HepG2 (cell line): Measurements from ENCODE around the gene C11orf54. TPM values are rescaled to one million over a fixed set of nuclear protein-coding genes. Genes with fewer than 3 reads are reported as not detected.

ENCODE experiments used
- AHR ChIP-seq: IDR thresholded peaks from 2 replicates; pipeline ENCODE4 v1.6.1; 2018; ENCODE audit warnings: missing genetic modification reagents, missing compliant biosample characterization
- DMAP1 ChIP-seq: IDR thresholded peaks from 2 replicates; pipeline ENCODE4 v1.6.1; 2016
- IKZF1 ChIP-seq: fragments of 450-650 bp; IDR thresholded peaks from 2 replicates; pipeline ENCODE4 v1.7.1; 2016
- JARID2 ChIP-seq: sonication (generic); formaldehyde crosslinking; IDR thresholded peaks from 2 replicates; pipeline ENCODE4 v1.8.1; 2023; ENCODE audit warnings: missing genetic modification reagents, inconsistent platforms; ENCODE audit not compliant: insufficient replicate concordance
- MTF2 ChIP-seq: sonication (generic); formaldehyde crosslinking; IDR thresholded peaks from 2 replicates; pipeline ENCODE4 v1.5.0; 2020; ENCODE audit warnings: missing genetic modification reagents, borderline replicate concordance
- NKX3-1 ChIP-seq: sonication (generic); formaldehyde crosslinking; IDR thresholded peaks from 2 replicates; pipeline ENCODE4 v1.5.0; 2020; ENCODE audit warnings: missing genetic modification reagents
- PAWR ChIP-seq: sonication (generic); formaldehyde crosslinking; IDR thresholded peaks from 2 replicates; pipeline ENCODE4 v1.4.0; 2020; ENCODE audit warnings: missing genetic modification reagents, mild to moderate bottlenecking, borderline replicate concordance
- PCBP1 ChIP-seq: fragments of 200-400 bp; formaldehyde crosslinking; IDR thresholded peaks from 2 replicates; pipeline ENCODE4 v1.6.1; 2017; ENCODE audit warnings: mild to moderate bottlenecking, low read depth, low read length, borderline replicate concordance
- POLR2AphosphoS5 ChIP-seq: IDR thresholded peaks from 2 replicates; pipeline ENCODE4 v1.6.1; 2012; ENCODE audit warnings: low read depth, low read length
- SOX13 ChIP-seq, 3 experiments: fragments of 450-650 bp in 1 of 3; sonication (generic) in 1 of 3; formaldehyde crosslinking in 1 of 3; IDR thresholded peaks in 2 of 3; conservative IDR thresholded peaks in 1 of 3; 2 replicates each; pipeline versions ENCODE4 v1.5.0 to v1.6.1; 2016 to 2020; ENCODE audit warnings: antibody characterized with exemption in 1 of 3, mild to moderate bottlenecking in 1 of 3, missing compliant biosample characterization in 1 of 3, missing genetic modification reagents in 1 of 3, moderate library complexity in 1 of 3
- SRF ChIP-seq: IDR thresholded peaks from 2 replicates; pipeline ENCODE4 v1.6.1; 2011; ENCODE audit warnings: mild to moderate bottlenecking, low read depth, low read length, moderate library complexity
- TGIF2 ChIP-seq: IDR thresholded peaks from 2 replicates; pipeline ENCODE4 v1.6.1; 2016; ENCODE audit warnings: control low read depth, missing compliant biosample characterization
- TRIM24 ChIP-seq: sonication (generic); formaldehyde crosslinking; IDR thresholded peaks from 2 replicates; pipeline ENCODE4 v1.8.0; 2022; ENCODE audit warnings: mild to moderate bottlenecking, missing genetic modification reagents
- TSC22D2 ChIP-seq: sonication (generic); formaldehyde crosslinking; IDR thresholded peaks from 2 replicates; pipeline ENCODE4 v1.5.1; 2020; ENCODE audit warnings: missing genetic modification reagents, mild to moderate bottlenecking, borderline replicate concordance
- ZBTB20 ChIP-seq: sonication (generic); formaldehyde crosslinking; IDR thresholded peaks from 2 replicates; pipeline ENCODE4 v1.8.1; 2023; ENCODE audit warnings: missing genetic modification reagents, low read depth, mild to moderate bottlenecking, borderline replicate concordance
- ZKSCAN1 ChIP-seq: fragments of 150-350 bp; IDR thresholded peaks from 2 replicates; pipeline ENCODE4 v1.6.1; 2014; ENCODE audit warnings: low read length
- ZNF343 ChIP-seq: sonication (generic); formaldehyde crosslinking; IDR thresholded peaks from 2 replicates; pipeline ENCODE4 v1.4.0; 2020; ENCODE audit warnings: mild to moderate bottlenecking, missing genetic modification reagents
- ZNF468 ChIP-seq: sonication (generic); formaldehyde crosslinking; IDR thresholded peaks from 2 replicates; pipeline ENCODE4 v1.8.0; 2022; ENCODE audit warnings: mild to moderate bottlenecking, moderate library complexity, missing genetic modification reagents
- polyA plus RNA-seq, 8 experiments: library from polyadenylated mRNA; depleted of rRNA in 3 of 8; stranded (reverse) in 7 of 8; unstranded in 1 of 8; fragments of >200 nt; fragmentation: Illumina TruSeq in 4 of 8; extraction: Trizol in 4 of 8; gene quantifications; 2 replicates each; pipeline versions ENCODE4 v1.2.1 to v1.2.3, GENCODE V29; 2011 to 2016; ENCODE audit warnings: low read depth in 4 of 8, missing spikeins in 1 of 8, mixed read lengths in 1 of 8; ENCODE audit not compliant: insufficient read depth in 1 of 8
- total RNA-seq, 5 experiments: library from RNA; depleted of rRNA; stranded (reverse); fragments of >200 nt; fragmentation: Illumina TruSeq; extraction: Trizol; gene quantifications; 2 replicates each; pipeline ENCODE4 v1.2.3, GENCODE V29; 2016; ENCODE audit warnings: low read depth in 1 of 5
- TF ChIP-seq, protein P1 (sequence below): sonication (generic); formaldehyde crosslinking; IDR thresholded peaks from 2 replicates; pipeline ENCODE4 v1.5.0; 2020; ENCODE audit warnings: mild to moderate bottlenecking, missing genetic modification reagents
- TF ChIP-seq, protein P2 (sequence below): sonication (generic); formaldehyde crosslinking; IDR thresholded peaks from 2 replicates; pipeline ENCODE4 v1.5.1; 2020; ENCODE audit warnings: mild to moderate bottlenecking, moderate library complexity, missing genetic modification reagents
- TF ChIP-seq, protein P3 (sequence below): sonication (generic); formaldehyde crosslinking; IDR thresholded peaks from 2 replicates; pipeline ENCODE4 v1.9.0; 2022; ENCODE audit warnings: low read depth, missing genetic modification reagents

The C11orf54 gene
- total and polyA plus RNA-seq, 2 of the 13 experiments (the other 11 are each of a cell fraction or from before 2014, with no cell fraction given), result 42.7 to 50.1 TPM

DNA sequence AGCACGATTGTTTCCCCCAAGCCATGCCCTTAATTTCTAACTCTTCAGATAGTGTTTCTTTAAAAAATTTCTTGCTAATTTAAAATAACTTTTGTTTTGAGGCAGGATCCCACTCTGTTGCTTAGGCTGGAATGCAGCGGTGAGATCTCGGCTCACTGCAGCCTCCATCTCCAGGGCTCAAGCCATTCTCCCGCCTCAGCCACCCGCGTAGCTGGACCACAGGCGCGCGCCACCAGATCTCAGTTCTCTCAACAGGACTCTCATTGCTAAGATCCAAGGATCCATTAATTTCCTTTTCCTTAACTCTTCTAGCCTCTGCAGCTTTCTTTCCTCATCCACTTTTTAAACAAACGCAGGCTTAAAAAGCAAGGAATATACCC is 42.3 kb downstream of the C11orf54 start (continued):
- TF ChIP-seq, protein P1, sequence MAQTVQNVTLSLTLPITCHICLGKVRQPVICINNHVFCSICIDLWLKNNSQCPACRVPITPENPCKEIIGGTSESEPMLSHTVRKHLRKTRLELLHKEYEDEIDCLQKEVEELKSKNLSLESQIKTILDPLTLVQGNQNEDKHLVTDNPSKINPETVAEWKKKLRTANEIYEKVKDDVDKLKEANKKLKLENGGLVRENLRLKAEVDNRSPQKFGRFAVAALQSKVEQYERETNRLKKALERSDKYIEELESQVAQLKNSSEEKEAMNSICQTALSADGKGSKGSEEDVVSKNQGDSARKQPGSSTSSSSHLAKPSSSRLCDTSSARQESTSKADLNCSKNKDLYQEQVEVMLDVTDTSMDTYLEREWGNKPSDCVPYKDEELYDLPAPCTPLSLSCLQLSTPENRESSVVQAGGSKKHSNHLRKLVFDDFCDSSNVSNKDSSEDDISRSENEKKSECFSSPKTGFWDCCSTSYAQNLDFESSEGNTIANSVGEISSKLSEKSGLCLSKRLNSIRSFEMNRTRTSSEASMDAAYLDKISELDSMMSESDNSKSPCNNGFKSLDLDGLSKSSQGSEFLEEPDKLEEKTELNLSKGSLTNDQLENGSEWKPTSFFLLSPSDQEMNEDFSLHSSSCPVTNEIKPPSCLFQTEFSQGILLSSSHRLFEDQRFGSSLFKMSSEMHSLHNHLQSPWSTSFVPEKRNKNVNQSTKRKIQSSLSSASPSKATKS (CRISPR knock-in tag), result no peak
- TF ChIP-seq ZBTB20 (CRISPR knock-in tag) (no peak), ZKSCAN1 (no peak), TGIF2 (CRISPR knock-in tag) (no peak), AHR (no peak), JARID2 (no peak), POLR2AphosphoS5 (no peak), PCBP1 (no peak), PAWR (CRISPR knock-in tag) (no peak), ZNF343 (CRISPR knock-in tag) (no peak), NKX3-1 (CRISPR knock-in tag) (no peak), DMAP1 (CRISPR knock-in tag) (no peak), ZNF468 (no peak), TSC22D2 (CRISPR knock-in tag) (no peak), MTF2 (CRISPR knock-in tag) (no peak), SOX13 (IDR thresholded peaks at IDR 0.05) (no peak), SOX13 (CRISPR knock-in tag; conservative IDR thresholded peaks at IDR 0.05 in 1 of 2, IDR thresholded peaks at IDR 0.05 in 1 of 2) (no peak), SRF (no peak), IKZF1 (no peak), TRIM24 (CRISPR knock-in tag) (no peak)
- TF ChIP-seq, protein P2, sequence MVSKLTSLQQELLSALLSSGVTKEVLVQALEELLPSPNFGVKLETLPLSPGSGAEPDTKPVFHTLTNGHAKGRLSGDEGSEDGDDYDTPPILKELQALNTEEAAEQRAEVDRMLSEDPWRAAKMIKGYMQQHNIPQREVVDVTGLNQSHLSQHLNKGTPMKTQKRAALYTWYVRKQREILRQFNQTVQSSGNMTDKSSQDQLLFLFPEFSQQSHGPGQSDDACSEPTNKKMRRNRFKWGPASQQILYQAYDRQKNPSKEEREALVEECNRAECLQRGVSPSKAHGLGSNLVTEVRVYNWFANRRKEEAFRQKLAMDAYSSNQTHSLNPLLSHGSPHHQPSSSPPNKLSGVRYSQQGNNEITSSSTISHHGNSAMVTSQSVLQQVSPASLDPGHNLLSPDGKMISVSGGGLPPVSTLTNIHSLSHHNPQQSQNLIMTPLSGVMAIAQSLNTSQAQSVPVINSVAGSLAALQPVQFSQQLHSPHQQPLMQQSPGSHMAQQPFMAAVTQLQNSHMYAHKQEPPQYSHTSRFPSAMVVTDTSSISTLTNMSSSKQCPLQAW (CRISPR knock-in tag), result no peak
- TF ChIP-seq, protein P3, sequence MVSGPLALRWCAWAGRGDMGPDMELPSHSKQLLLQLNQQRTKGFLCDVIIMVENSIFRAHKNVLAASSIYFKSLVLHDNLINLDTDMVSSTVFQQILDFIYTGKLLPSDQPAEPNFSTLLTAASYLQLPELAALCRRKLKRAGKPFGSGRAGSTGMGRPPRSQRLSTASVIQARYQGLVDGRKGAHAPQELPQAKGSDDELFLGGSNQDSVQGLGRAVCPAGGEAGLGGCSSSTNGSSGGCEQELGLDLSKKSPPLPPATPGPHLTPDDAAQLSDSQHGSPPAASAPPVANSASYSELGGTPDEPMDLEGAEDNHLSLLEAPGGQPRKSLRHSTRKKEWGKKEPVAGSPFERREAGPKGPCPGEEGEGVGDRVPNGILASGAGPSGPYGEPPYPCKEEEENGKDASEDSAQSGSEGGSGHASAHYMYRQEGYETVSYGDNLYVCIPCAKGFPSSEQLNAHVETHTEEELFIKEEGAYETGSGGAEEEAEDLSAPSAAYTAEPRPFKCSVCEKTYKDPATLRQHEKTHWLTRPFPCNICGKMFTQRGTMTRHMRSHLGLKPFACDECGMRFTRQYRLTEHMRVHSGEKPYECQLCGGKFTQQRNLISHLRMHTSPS (CRISPR knock-in tag), result no peak
